GM18520 (cell line): Measurements from ENCODE around the gene ZBTB43.
"Not testable (repeated sequence)": the region's sequence is repeated elsewhere in the genome, so short reads cannot be mapped to it uniquely, and the experiment has no call there.

Experiments
- ATAC-seq: cut with Tn5 transposase; IDR thresholded peaks from one replicate; pipeline ENCODE4 v1.9.1; 2021; ENCODE audit not compliant: unreplicated experiment

The ZBTB43 gene

GRCh38 chr9:126790561-126790960, 14.3 kb upstream of the ZBTB43 start:
- ATAC-seq, result no peak

- ATAC-seq, result no peak
These were observed 13.2 kb upstream of the ZBTB43 start for GRCh38 chr9:126791406-126792230.

DNA sequence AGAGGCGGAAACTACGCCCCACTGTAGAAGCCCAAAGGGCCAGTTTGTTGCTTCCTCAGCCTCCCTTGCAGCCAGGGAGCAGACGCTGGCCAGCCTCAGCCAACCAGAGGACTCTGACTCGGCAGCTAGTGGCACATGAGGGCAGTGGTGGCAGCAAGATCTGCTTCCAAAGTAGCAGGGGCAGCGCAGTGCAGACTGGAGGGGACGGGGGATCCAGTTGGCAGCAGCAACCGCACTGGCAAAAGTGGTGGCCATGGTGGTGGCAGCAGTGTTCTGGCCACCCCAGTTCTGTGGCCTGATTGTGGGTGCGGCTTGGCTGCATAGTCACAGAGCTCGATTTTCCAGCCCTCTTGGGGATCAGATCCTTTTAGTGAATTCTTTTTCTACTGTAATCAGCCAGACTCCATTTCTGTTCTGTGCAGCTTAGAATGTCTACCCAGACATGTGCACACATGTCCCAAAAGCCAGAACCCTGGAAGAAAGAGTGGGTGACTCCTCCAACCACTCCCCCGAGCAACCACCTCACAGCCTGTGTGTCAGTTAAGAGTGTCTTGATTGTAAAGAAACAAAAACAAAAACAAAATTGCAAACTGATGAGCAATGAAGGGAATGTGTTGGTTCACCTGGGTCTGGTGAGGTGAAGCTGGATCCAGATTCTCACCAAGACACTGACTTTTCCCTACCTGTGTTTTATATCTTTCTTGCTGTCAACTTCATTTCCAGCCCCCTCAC, 11.0 kb upstream of the ZBTB43 start:
- ATAC-seq, result no peak

- no peak for ATAC-seq
These were observed 10.4 kb upstream of the ZBTB43 start for GRCh38 chr9:126794441-126794840.

GRCh38 chr9:126796758-126797157, 8.1 kb upstream of the ZBTB43 start:
- ATAC-seq, result no peak

DNA sequence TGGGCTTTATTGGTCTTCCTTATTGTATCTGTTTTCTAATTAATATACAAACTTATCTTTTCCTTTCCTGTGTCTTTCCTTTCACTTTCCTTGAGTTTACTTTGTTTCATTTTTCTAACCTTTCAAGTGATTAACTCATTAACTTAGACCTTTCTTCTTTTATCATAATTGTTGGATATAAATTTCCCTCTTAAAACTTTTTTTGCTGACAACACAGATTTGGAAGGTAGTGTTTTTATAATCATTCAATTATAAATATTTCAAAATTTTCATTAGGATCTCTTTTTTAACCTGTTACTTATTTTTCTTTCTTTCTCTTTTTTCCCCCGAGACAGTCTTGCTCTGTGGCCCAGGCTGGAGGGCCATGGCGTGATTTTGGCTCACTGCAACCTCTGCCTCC, 6.9 kb upstream of the ZBTB43 start:
- ATAC-seq, result no peak

DNA sequence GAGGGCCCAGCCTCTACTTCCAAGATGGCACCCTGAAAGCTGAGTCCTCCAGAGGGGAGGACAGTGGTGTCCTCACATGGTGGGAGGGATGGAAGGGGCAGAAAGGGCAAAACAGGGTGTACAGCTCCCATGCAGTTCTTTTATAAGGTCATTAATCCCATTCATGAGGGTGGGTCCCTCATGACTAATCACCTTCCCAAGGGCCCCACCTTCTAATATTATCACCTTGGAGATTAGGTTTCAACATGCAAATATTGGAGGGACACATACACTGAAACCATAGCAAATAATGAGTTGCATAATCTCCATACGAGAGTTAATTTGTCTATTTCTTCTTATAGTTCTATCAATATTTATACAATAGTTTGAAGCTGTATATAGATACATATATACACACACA, 5.8 kb upstream of the ZBTB43 start:
- no peak for ATAC-seq

- ATAC-seq, result no peak
These were observed 2.4 kb upstream of the ZBTB43 start for GRCh38 chr9:126802318-126803059.

DNA sequence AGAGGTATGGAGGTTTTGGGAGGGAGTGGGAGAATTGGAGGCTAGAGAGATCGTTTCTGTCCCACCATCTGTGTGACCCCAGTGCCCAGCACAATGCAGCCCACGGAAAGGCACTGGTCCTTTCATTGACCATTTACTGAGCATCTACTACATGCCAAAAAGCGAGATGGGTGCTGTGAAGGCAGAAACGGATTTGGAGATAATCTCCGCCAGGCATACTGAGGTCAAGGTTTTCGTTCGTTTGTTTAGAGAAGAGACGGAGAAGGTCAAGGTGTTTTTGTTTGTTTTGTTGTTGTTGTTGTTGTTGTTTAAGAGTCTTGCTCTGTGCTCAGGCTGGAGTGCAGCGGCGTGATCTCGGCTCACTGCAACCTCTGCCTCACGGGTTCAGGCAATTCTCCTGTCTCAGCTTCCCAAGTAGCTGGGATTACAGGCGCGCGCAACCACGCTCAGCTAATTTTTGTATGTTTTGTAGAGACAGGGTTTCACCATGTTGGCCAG, 593 bp upstream of the ZBTB43 start:
- ATAC-seq, result no peak

GRCh38 chr9:126805554-126806262, 868 bp downstream of the ZBTB43 start:
- ATAC-seq, result peak; percentile 84

DNA sequence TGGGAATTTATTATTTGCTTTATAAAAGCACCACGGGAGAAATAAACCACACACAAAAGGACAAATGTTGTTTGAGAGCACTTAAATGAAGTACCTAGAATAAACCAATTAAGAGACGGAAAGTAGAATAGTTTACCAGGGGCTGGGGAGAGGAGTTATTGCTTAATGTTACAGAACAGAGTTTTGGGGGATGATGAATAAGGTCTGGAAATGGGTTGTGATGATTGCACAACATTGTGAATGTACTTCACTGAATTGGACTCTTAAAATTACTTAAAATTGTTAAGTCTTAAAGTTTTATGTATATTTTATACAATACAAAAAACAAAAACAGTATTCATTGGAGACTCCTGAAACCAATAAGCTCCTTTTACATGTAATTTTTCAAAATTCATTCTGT, 1.5 kb downstream of the ZBTB43 start:
- no peak for ATAC-seq

DNA sequence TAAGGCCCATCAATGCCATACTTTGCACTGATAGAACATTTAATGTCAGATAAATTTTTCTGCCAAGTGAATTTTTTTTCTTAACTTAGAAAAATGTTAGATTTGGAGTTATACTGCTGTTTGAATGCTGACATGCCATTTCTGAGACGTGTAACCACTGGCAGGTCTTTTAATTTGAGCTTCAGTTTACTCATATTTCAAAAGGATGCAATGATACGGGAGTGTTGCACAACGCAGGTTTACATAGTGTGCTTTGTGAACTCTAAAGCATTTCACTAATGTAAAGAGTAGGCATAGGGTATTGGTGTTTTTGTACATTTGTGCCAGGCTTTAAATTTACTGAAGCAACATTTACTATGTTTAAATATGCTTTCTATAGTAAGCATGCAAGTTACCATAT, 4.2 kb downstream of the ZBTB43 start:
- no peak for ATAC-seq

- not testable (repeated sequence) for ATAC-seq
These were observed 5.4 kb downstream of the ZBTB43 start for GRCh38 chr9:126810221-126810620.

DNA sequence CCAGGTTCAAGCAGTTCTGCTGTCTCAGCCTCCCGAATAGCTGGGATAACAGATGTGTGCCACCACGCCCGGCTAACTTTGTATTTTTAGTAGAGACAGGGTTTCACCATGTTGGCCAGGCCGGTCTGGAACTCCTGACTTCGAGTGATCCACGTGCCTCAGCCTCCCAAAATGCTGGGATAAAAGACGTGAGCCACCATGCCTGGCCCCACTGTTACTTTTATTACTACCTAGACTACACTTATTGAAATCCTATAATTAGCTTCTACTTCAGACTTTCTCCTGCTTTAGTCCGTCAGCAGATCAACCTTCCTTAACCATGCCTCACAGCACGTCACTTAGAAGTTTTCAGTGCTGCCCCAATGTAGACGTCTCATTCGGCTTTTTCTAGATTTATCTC, 8.2 kb downstream of the ZBTB43 start:
- no peak for ATAC-seq

- ATAC-seq, result no peak
These were observed 9.3 kb downstream of the ZBTB43 start for GRCh38 chr9:126814091-126814490.

GRCh38 chr9:126817615-126818014, 12.8 kb downstream of the ZBTB43 start:
- not testable (repeated sequence) for ATAC-seq

- no peak for ATAC-seq
These were observed 13.6 kb downstream of the ZBTB43 start for GRCh38 chr9:126818482-126818881.

DNA sequence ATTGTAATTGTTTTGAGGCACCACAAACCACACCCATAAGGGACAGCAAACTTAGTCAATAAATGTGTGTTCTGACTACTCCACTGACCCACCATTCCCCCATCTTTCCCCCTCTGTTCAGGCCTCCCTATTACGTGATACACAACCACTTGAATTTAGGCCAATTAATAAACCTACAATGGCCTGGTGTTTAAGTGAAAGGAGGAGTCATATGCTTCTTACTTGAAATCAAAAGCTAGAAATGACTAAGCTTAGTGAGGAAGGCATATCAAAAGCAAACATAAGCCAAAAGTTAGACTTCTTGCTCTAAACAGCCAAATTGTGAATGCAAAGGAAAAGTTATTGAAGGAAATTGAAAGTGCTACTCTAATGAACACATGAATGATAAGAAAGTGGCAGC, 14.6 kb downstream of the ZBTB43 start:
- ATAC-seq, result no peak

DNA sequence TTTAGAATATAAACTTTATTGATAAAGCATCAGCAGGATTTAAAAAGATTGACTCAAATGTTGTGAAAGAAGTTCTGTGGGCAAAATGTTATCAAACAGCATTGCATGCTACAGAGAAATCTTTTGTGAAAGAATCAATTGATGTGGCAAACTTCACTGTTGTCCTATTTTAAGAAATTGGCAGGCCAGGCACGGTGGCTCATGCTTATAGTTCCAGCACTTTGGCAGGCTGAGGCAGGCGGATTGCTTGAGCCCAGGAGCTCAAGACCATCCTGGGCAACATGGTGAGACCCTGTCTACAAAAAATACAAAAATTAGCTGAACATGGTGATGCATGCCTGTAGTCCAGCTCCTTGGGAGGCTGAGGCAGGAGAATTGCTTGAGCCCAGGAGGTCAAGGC, 17.4 kb downstream of the ZBTB43 start:
- no peak for ATAC-seq

GRCh38 chr9:126822873-126823272, 18.0 kb downstream of the ZBTB43 start:
- no peak for ATAC-seq

DNA sequence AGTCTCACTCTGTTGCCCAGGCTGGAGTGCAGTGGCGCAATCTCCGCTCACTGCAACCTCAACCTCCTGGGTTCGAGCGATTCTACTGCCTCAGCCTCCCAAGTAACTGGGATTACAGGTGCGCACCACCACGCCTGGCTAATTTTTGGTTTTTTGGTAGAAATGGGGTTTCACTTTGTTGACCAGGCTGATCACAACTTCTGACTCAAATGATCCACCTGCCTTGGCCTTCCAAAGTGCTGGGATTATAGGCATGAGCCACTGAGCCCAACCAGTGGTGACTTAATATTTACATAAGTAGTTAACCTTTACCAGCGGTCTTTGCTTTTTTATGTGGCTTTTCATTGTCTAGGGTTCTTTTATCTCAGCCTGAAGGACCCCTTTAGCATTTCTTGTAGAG, 19.2 kb downstream of the ZBTB43 start:
- ATAC-seq, result not testable (repeated sequence)
